WTC11 (cell line): ENCODE measurements around the gene DRG2. TPM values are rescaled to one million over a fixed set of nuclear protein-coding genes. Genes with fewer than 3 reads are reported as not detected.

Source experiments
- ATAC-seq: fragments of 200-7000 bp; cut with Tn5 transposase; 2 replicates; pipeline ENCODE4 v1.10.0; 2021; ENCODE audit warnings: mild to moderate bottlenecking, moderate library complexity
- CTCF ChIA-PET: fragments of 300-600 bp; sonication (Branson Sonifier 250); formaldehyde crosslinking; loops from one replicate; lab custom pipeline; 2021; ENCODE audit warnings: antibody characterized with exemption; lab: Charles Lee
- POLR2A ChIA-PET: fragments of 350-600 bp; sonication (Branson Sonifier 250); formaldehyde crosslinking; loops from one replicate; lab custom pipeline; 2021; ENCODE audit warnings: antibody characterized with exemption; lab: Charles Lee
- DNase-seq: peaks from one replicate; pipeline ENCODE4 v3.0.0; 2021; ENCODE audit warnings: low spot score
- H3K27ac Mint-ChIP-seq: 2 replicates; pipeline ENCODE4 v1.8.0; 2021; ENCODE audit warnings: mixed read lengths
- H3K27me3 Mint-ChIP-seq: 2 replicates; pipeline ENCODE4 v1.8.0; 2021; ENCODE audit warnings: low read depth, mild to moderate bottlenecking, moderate library complexity, mixed read lengths
- H3K36me3 Mint-ChIP-seq: 2 replicates; pipeline ENCODE4 v1.8.0; 2021; ENCODE audit warnings: mixed read lengths
- H3K4me1 Mint-ChIP-seq: 2 replicates; pipeline ENCODE4 v1.8.0; 2022; ENCODE audit warnings: mixed read lengths
- H3K4me3 Mint-ChIP-seq: 2 replicates; pipeline ENCODE4 v1.8.0; 2021; ENCODE audit warnings: mild to moderate bottlenecking, moderate library complexity, mixed read lengths
- H3K9me3 Mint-ChIP-seq: 2 replicates; pipeline ENCODE4 v1.8.0; 2021; ENCODE audit warnings: mixed read lengths
- ATF1 ChIP-seq: sonication (generic); formaldehyde crosslinking; IDR thresholded peaks from 2 replicates; pipeline ENCODE4 v1.8.1; 2023; ENCODE audit warnings: mild to moderate bottlenecking, moderate library complexity, missing genetic modification reagents
- ATF3 ChIP-seq: sonication (generic); formaldehyde crosslinking; conservative IDR thresholded peaks from 2 replicates; pipeline ENCODE4 v1.8.1; 2022; ENCODE audit warnings: mild to moderate bottlenecking, missing genetic modification reagents
- CREM ChIP-seq: sonication (generic); formaldehyde crosslinking; IDR thresholded peaks from 2 replicates; pipeline ENCODE4 v1.8.1; 2022; ENCODE audit warnings: mild to moderate bottlenecking, missing genetic modification reagents, moderate library complexity
- E2F1 ChIP-seq: sonication (generic); formaldehyde crosslinking; IDR thresholded peaks from 2 replicates; pipeline ENCODE4 v1.8.0; 2022; ENCODE audit warnings: mild to moderate bottlenecking, missing genetic modification reagents
- E2F4 ChIP-seq: sonication (generic); formaldehyde crosslinking; IDR thresholded peaks from 2 replicates; pipeline ENCODE4 v1.8.1; 2022; ENCODE audit warnings: low read depth, mild to moderate bottlenecking, moderate library complexity, missing genetic modification reagents, borderline replicate concordance
- E2F5 ChIP-seq: sonication (generic); formaldehyde crosslinking; IDR thresholded peaks from 2 replicates; pipeline ENCODE4 v1.8.1; 2022; ENCODE audit warnings: mild to moderate bottlenecking, moderate library complexity, missing genetic modification reagents
- FOXJ3 ChIP-seq: sonication (generic); formaldehyde crosslinking; IDR thresholded peaks from 2 replicates; pipeline ENCODE4 v1.9.0; 2021; ENCODE audit warnings: missing genetic modification reagents, mild to moderate bottlenecking, borderline replicate concordance
- MYBL2 ChIP-seq: sonication (generic); formaldehyde crosslinking; IDR thresholded peaks from 2 replicates; pipeline ENCODE4 v1.8.1; 2023; ENCODE audit warnings: mild to moderate bottlenecking, moderate library complexity, missing genetic modification reagents
- OVOL2 ChIP-seq: fragments of 250-450 bp; sonication (Bioruptor Pico); IDR thresholded peaks from 2 replicates; pipeline ENCODE4 v1.9.0; 2021; ENCODE audit warnings: mild to moderate bottlenecking, borderline replicate concordance
- SOX15 ChIP-seq: fragments of 250-450 bp; sonication (Bioruptor Pico); IDR thresholded peaks from 2 replicates; pipeline ENCODE4 v1.9.0; 2021; ENCODE audit warnings: mild to moderate bottlenecking
- TCF7 ChIP-seq: sonication (generic); formaldehyde crosslinking; IDR thresholded peaks from 2 replicates; pipeline ENCODE4 v1.8.0; 2022; ENCODE audit warnings: mild to moderate bottlenecking, low read depth, missing genetic modification reagents, moderate library complexity
- TP53 ChIP-seq: sonication (generic); formaldehyde crosslinking; IDR thresholded peaks from 2 replicates; pipeline ENCODE4 v1.8.1; 2023; ENCODE audit warnings: mild to moderate bottlenecking, missing genetic modification reagents
- ZBTB21 ChIP-seq: sonication (generic); formaldehyde crosslinking; IDR thresholded peaks from 2 replicates; pipeline ENCODE4 v1.8.1; 2023; ENCODE audit warnings: mild to moderate bottlenecking, missing genetic modification reagents, borderline replicate concordance
- ZNF263 ChIP-seq: sonication (generic); formaldehyde crosslinking; IDR thresholded peaks from 2 replicates; pipeline ENCODE4 v1.8.1; 2022; ENCODE audit warnings: low read depth, mild to moderate bottlenecking, moderate library complexity, missing genetic modification reagents
- ZNF396 ChIP-seq: fragments of 250-450 bp; sonication (Bioruptor Pico); IDR thresholded peaks from 2 replicates; pipeline ENCODE4 v1.8.0; 2021; ENCODE audit warnings: mild to moderate bottlenecking, moderate library complexity, borderline replicate concordance
- ZNF416 ChIP-seq: fragments of 250-450 bp; sonication (Bioruptor Pico); IDR thresholded peaks from 2 replicates; pipeline ENCODE4 v1.9.0; 2021; ENCODE audit warnings: mild to moderate bottlenecking, inconsistent platforms
- ZNF671 ChIP-seq: fragments of 250-450 bp; sonication (Bioruptor Pico); IDR thresholded peaks from 2 replicates; pipeline ENCODE4 v1.8.0; 2021; ENCODE audit warnings: mild to moderate bottlenecking
- ZSCAN18 ChIP-seq: fragments of 250-450 bp; sonication (Bioruptor Pico); IDR thresholded peaks from 2 replicates; pipeline ENCODE4 v2.1.2; 2022; ENCODE audit warnings: mild to moderate bottlenecking, moderate library complexity
- total RNA-seq: library from RNA; stranded (reverse); gene quantifications from 3 replicates; pipeline ENCODE4 v1.2.3, GENCODE V29; 2021
- TF ChIP-seq, protein P1 (sequence below): sonication (generic); formaldehyde crosslinking; IDR thresholded peaks from 2 replicates; pipeline ENCODE4 v1.8.1; 2023; ENCODE audit warnings: mild to moderate bottlenecking, missing genetic modification reagents, moderate library complexity
- TF ChIP-seq, protein P2 (sequence below): sonication (generic); formaldehyde crosslinking; IDR thresholded peaks from 2 replicates; pipeline ENCODE4 v1.8.1; 2022; ENCODE audit warnings: low read depth, missing genetic modification reagents, borderline replicate concordance
- TF ChIP-seq, protein P3 (sequence below): sonication (generic); formaldehyde crosslinking; IDR thresholded peaks from 2 replicates; pipeline ENCODE4 v1.8.0; 2023; ENCODE audit warnings: missing genetic modification reagents
- TF ChIP-seq, protein P4 (sequence below): sonication (generic); formaldehyde crosslinking; IDR thresholded peaks from 2 replicates; pipeline ENCODE4 v1.8.0; 2023; ENCODE audit warnings: missing genetic modification reagents, mild to moderate bottlenecking, borderline replicate concordance

DRG2 gene
- total RNA-seq, 1 experiment from 2014 or later = 41.4 TPM

DNA sequence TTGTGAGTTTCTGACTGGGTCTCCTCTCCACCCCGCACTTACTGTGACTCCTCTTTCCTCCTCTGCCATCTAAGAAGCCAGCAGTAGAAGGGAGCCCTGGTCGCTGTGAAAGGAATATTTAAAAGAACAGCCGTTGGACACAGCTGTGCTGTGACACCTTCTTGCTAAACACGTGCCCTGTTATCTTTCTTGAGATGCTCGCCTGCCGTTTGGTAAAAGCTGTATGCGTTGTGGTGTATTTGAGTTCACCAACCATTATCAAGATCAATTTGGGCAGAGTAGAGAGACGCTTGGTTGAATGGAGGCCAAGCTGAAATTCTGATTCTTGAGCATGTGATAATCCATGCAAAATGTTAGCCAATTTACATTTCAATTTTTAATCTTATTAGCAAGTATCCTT is 44.8 kb upstream of the DRG2 start (continued):
- TF ChIP-seq E2F1 (CRISPR knock-in tag) (no peak), SOX15 (CRISPR knock-in tag) (no peak), E2F4 (no peak), CREM (CRISPR knock-in tag) (no peak), TCF7 (no peak), ZNF263 (CRISPR knock-in tag) (no peak), MYBL2 (CRISPR knock-in tag) (no peak), ATF1 (no peak)
- TF ChIP-seq, protein P1, sequence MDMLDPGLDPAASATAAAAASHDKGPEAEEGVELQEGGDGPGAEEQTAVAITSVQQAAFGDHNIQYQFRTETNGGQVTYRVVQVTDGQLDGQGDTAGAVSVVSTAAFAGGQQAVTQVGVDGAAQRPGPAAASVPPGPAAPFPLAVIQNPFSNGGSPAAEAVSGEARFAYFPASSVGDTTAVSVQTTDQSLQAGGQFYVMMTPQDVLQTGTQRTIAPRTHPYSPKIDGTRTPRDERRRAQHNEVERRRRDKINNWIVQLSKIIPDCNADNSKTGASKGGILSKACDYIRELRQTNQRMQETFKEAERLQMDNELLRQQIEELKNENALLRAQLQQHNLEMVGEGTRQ (CRISPR knock-in tag) = no peak
- TF ChIP-seq, protein P2, sequence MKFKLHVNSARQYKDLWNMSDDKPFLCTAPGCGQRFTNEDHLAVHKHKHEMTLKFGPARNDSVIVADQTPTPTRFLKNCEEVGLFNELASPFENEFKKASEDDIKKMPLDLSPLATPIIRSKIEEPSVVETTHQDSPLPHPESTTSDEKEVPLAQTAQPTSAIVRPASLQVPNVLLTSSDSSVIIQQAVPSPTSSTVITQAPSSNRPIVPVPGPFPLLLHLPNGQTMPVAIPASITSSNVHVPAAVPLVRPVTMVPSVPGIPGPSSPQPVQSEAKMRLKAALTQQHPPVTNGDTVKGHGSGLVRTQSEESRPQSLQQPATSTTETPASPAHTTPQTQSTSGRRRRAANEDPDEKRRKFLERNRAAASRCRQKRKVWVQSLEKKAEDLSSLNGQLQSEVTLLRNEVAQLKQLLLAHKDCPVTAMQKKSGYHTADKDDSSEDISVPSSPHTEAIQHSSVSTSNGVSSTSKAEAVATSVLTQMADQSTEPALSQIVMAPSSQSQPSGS (CRISPR knock-in tag) = no peak
- TF ChIP-seq, protein P3, sequence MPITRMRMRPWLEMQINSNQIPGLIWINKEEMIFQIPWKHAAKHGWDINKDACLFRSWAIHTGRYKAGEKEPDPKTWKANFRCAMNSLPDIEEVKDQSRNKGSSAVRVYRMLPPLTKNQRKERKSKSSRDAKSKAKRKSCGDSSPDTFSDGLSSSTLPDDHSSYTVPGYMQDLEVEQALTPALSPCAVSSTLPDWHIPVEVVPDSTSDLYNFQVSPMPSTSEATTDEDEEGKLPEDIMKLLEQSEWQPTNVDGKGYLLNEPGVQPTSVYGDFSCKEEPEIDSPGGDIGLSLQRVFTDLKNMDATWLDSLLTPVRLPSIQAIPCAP (CRISPR knock-in tag) = no peak

DNA sequence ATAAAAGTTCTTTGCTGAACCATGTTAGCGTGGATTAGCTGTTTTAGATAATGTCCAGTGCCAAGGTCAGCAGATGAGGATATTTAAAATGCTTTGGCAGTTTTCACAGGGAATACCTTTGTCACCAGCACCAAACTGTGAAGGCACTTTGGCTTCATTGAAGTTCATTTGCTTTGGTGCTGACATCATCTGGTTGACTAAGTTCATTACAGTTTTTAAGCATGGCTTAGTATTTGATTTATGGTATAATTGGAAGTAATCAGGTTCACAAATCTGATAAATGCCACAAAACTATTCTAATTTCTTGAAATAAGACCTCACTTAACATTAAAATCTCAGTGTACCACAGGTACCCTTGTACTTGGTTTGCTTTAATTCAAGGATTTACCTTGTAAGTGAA is 44.3 kb upstream of the DRG2 start:
- H3K27ac Mint-ChIP-seq = no peak overlapping the region
- H3K4me3 Mint-ChIP-seq = no peak overlapping the region
- TF ChIP-seq E2F1 (CRISPR knock-in tag) = no peak
- no peak for TF ChIP-seq FOXJ3 (CRISPR knock-in tag)
- no peak for TF ChIP-seq OVOL2 (CRISPR knock-in tag)
- no peak for TF ChIP-seq ATF3
- TF ChIP-seq TP53 (CRISPR knock-in tag) = no peak
- no peak for TF ChIP-seq ZBTB21
- no peak for TF ChIP-seq E2F5 (CRISPR knock-in tag)
- no peak for TF ChIP-seq ZSCAN18 (CRISPR knock-in tag)
- TF ChIP-seq ZNF671 (CRISPR knock-in tag) = no peak
- TF ChIP-seq, protein P4, sequence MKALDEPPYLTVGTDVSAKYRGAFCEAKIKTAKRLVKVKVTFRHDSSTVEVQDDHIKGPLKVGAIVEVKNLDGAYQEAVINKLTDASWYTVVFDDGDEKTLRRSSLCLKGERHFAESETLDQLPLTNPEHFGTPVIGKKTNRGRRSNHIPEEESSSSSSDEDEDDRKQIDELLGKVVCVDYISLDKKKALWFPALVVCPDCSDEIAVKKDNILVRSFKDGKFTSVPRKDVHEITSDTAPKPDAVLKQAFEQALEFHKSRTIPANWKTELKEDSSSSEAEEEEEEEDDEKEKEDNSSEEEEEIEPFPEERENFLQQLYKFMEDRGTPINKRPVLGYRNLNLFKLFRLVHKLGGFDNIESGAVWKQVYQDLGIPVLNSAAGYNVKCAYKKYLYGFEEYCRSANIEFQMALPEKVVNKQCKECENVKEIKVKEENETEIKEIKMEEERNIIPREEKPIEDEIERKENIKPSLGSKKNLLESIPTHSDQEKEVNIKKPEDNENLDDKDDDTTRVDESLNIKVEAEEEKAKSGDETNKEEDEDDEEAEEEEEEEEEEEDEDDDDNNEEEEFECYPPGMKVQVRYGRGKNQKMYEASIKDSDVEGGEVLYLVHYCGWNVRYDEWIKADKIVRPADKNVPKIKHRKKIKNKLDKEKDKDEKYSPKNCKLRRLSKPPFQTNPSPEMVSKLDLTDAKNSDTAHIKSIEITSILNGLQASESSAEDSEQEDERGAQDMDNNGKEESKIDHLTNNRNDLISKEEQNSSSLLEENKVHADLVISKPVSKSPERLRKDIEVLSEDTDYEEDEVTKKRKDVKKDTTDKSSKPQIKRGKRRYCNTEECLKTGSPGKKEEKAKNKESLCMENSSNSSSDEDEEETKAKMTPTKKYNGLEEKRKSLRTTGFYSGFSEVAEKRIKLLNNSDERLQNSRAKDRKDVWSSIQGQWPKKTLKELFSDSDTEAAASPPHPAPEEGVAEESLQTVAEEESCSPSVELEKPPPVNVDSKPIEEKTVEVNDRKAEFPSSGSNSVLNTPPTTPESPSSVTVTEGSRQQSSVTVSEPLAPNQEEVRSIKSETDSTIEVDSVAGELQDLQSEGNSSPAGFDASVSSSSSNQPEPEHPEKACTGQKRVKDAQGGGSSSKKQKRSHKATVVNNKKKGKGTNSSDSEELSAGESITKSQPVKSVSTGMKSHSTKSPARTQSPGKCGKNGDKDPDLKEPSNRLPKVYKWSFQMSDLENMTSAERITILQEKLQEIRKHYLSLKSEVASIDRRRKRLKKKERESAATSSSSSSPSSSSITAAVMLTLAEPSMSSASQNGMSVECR = no peak
- TF ChIP-seq ZNF416 (CRISPR knock-in tag) = no peak
- no peak for TF ChIP-seq ZNF396
- no peak for ATAC-seq
- H3K27me3 Mint-ChIP-seq = no peaks in the 10 kb centered on the region; the same call in 1 of the 2 replicates
- POLR2A ChIA-PET = no interaction called here
- peaks cover 19% of the 10 kb centered on the region for H3K36me3 Mint-ChIP-seq
- CTCF ChIA-PET = interaction anchor here (1.2 kb wide), 1 partner anchor 774 kb away, joined by 3 read pairs; no protein-coding TSS in a partner anchor
- H3K4me1 Mint-ChIP-seq = peaks cover 18% of the 10 kb centered on the region
- no peak for DNase-seq
- H3K9me3 Mint-ChIP-seq = no peaks in the 10 kb centered on the region
